Liver (tissue), 9 donors: ENCODE data around the gene ARHGEF25. TPM values are rescaled to one million over a fixed set of nuclear protein-coding genes. Genes with fewer than 3 reads are reported as not detected.

Source experiments
- DNase-seq: peaks from one replicate; pipeline ENCODE4 v3.0.0-alpha.2; 2017; ENCODE audit warnings: low spot score
- H3K27ac ChIP-seq, 2 donors: one replicate each; pipeline ENCODE4 v1.7.0; 2013; ENCODE audit warnings: inconsistent platforms in 2 of 2, low read length in 2 of 2, control low read depth in 1 of 2, low read depth in 1 of 2, mild to moderate bottlenecking in 1 of 2
- H3K27me3 ChIP-seq, 4 donors: one replicate each; pipeline versions ENCODE4 v1.6.1 to v1.7.0; 2013; ENCODE audit warnings: low read length in 3 of 4, inconsistent platforms in 1 of 4, mild to moderate bottlenecking in 1 of 4, moderate library complexity in 1 of 4; ENCODE audit not compliant: control insufficient read depth in 4 of 4, insufficient read depth in 4 of 4
- H3K36me3 ChIP-seq, 4 donors: one replicate each; pipeline versions ENCODE4 v1.6.1 to v1.7.0; 2013; ENCODE audit warnings: low read length in 3 of 4, mild to moderate bottlenecking in 3 of 4, low read depth in 1 of 4, moderate library complexity in 1 of 4; ENCODE audit not compliant: control insufficient read depth in 4 of 4, insufficient read depth in 3 of 4
- H3K4me1 ChIP-seq, 4 donors: one replicate each; pipeline versions ENCODE4 v1.6.1 to v1.7.0; 2013; ENCODE audit warnings: low read length in 3 of 4, mild to moderate bottlenecking in 3 of 4, moderate library complexity in 1 of 4; ENCODE audit not compliant: control insufficient read depth in 4 of 4, insufficient read depth in 4 of 4
- H3K4me3 ChIP-seq, 3 donors: one replicate each; pipeline versions ENCODE4 v1.6.1 to v1.7.0; 2013; ENCODE audit warnings: low read length in 3 of 3, control low read depth in 1 of 3, low read depth in 1 of 3, mild to moderate bottlenecking in 1 of 3
- H3K9ac ChIP-seq, 2 donors: one replicate each; pipeline ENCODE4 v1.7.0; 2013; ENCODE audit warnings: low read length in 2 of 2, mild to moderate bottlenecking in 2 of 2, moderate library complexity in 2 of 2, control low read depth in 1 of 2, low read depth in 1 of 2
- H3K9me3 ChIP-seq, 4 donors: one replicate each; pipeline versions ENCODE4 v1.6.1 to v1.7.0; 2013; ENCODE audit warnings: low read length in 3 of 4; ENCODE audit not compliant: control insufficient read depth in 4 of 4
- ATF3 ChIP-seq: IDR thresholded peaks from 2 replicates; pipeline ENCODE4 v1.6.1; 2016; ENCODE audit warnings: antibody characterized with exemption
- CTCF ChIP-seq: fragments of 150-350 bp; IDR thresholded peaks from 2 replicates; pipeline ENCODE4 v1.5.1; 2017; ENCODE audit warnings: improper control_type of control experiment, low read depth, low read length; ENCODE audit not compliant: missing input control
- EGR1 ChIP-seq, 2 donors: IDR thresholded peaks; 2 replicates each; pipeline ENCODE4 v1.6.1; 2016 to 2018; ENCODE audit warnings: antibody characterized with exemption in 2 of 2, low read depth in 2 of 2
- FOXA1 ChIP-seq: IDR thresholded peaks from 2 replicates; pipeline ENCODE4 v1.6.1; 2016; ENCODE audit warnings: antibody characterized with exemption
- FOXA2 ChIP-seq: IDR thresholded peaks from 2 replicates; pipeline ENCODE4 v1.6.1; 2016; ENCODE audit warnings: antibody characterized with exemption
- GABPA ChIP-seq, 2 donors: IDR thresholded peaks in 1 of 2; conservative IDR thresholded peaks in 1 of 2; 2 replicates each; pipeline ENCODE4 v1.6.1; 2016; ENCODE audit warnings: antibody characterized with exemption in 2 of 2, mild to moderate bottlenecking in 1 of 2, moderate library complexity in 1 of 2
- HNF4A ChIP-seq, 2 donors: conservative IDR thresholded peaks; 2 replicates each; pipeline ENCODE4 v1.6.1; 2016; ENCODE audit warnings: antibody characterized with exemption in 2 of 2, mild to moderate bottlenecking in 2 of 2
- HNF4G ChIP-seq: IDR thresholded peaks from 2 replicates; pipeline ENCODE4 v1.6.1; 2016; ENCODE audit warnings: antibody characterized with exemption
- JUND ChIP-seq, 2 donors: IDR thresholded peaks; 2 replicates each; pipeline ENCODE4 v1.6.1; 2016; ENCODE audit warnings: antibody characterized with exemption in 2 of 2
- MAX ChIP-seq: IDR thresholded peaks from 2 replicates; pipeline ENCODE4 v1.6.1; 2016; ENCODE audit warnings: antibody characterized with exemption
- NR2F2 ChIP-seq: IDR thresholded peaks from 2 replicates; pipeline ENCODE4 v1.6.1; 2016; ENCODE audit warnings: antibody characterized with exemption
- RAD21 ChIP-seq, 2 donors: IDR thresholded peaks; 2 replicates each; pipeline ENCODE4 v1.6.1; 2016; ENCODE audit warnings: antibody characterized with exemption in 2 of 2, mild to moderate bottlenecking in 2 of 2
- REST ChIP-seq: IDR thresholded peaks from 2 replicates; pipeline ENCODE4 v1.6.1; 2016; ENCODE audit warnings: antibody characterized with exemption, mild to moderate bottlenecking
- RXRA ChIP-seq, 2 donors: IDR thresholded peaks; 2 replicates each; pipeline ENCODE4 v1.6.1; 2017 to 2018; ENCODE audit warnings: antibody characterized with exemption in 2 of 2, mild to moderate bottlenecking in 1 of 2
- SP1 ChIP-seq: IDR thresholded peaks from 2 replicates; pipeline ENCODE4 v1.6.1; 2018; ENCODE audit warnings: antibody characterized with exemption, mild to moderate bottlenecking
- TAF1 ChIP-seq: conservative IDR thresholded peaks from 2 replicates; pipeline ENCODE4 v1.6.1; 2016; ENCODE audit warnings: antibody characterized with exemption, mild to moderate bottlenecking
- YY1 ChIP-seq: IDR thresholded peaks from 2 replicates; pipeline ENCODE4 v1.6.1; 2016; ENCODE audit warnings: antibody characterized with exemption, mild to moderate bottlenecking
- ZBTB33 ChIP-seq: IDR thresholded peaks from 2 replicates; pipeline ENCODE4 v1.6.1; 2016; ENCODE audit warnings: antibody characterized with exemption
- WGBS: extraction: QIAGEN DNeasy Blood & Tissue Kit; methylation state at CpG from one replicate; pipeline ENCODE4 v1.1.7; 2013; 5-methylcytosine and 5-hydroxymethylcytosine counted together
- polyA plus RNA-seq, 2 donors: library from polyadenylated mRNA; stranded (reverse) in 1 of 2; unstranded in 1 of 2; fragments of 200-250 nt in 1 of 2; fragments of >200 nt in 1 of 2; fragmentation: Nextera tagmentation in 1 of 2; extraction: Ambion mirVana in 1 of 2; gene quantifications; one replicate each; pipeline versions ENCODE4 v1.2.1 to v1.2.3, GENCODE V29; 2013 to 2015
- total RNA-seq, 2 donors: library from RNA; depleted of rRNA; stranded (reverse); fragments of >200 nt; gene quantifications; one replicate each; pipeline ENCODE4 v1.2.3, GENCODE V29; 2014
- donor health status: healthy.
- donor health status: healthy.
- donor health status: healthy.
- donor health status: healthy.
- donor health status: healthy.

ARHGEF25 gene
- total and polyA plus RNA-seq, 4 donors: 0.57 to 2.3 (median 1.9) TPM

GRCh38 chr12:57577981-57578758 lies 33.1 kb upstream of the ARHGEF25 start:
- Histone ChIP-seq H3K36me3 (no peaks in the 10 kb centered on the region), H3K9ac (no peak overlapping the region), H3K27me3 (no peaks in the 10 kb centered on the region), H3K27ac (no peak overlapping the region), H3K4me1 (peaks cover 0 to under 1% (median 0%) of the 10 kb centered on the region in 4 donors), H3K4me3 (no peak overlapping the region), H3K9me3 (no peaks in the 10 kb centered on the region)
- TF ChIP-seq ZBTB33 (no peak), CTCF (no peak)
- DNase-seq: no peak
- 87% methylated on average over 12 of the region's 12 CpGs for WGBS

GRCh38 chr12:57579011-57579410 lies 32.2 kb upstream of the ARHGEF25 start:
- 89% methylated on average over 2 of the region's 2 CpGs for WGBS

More at GRCh38 chr12:57579011-57579410, 32.2 kb upstream of the ARHGEF25 start:
- no peaks in the 10 kb centered on the region for H3K27me3 ChIP-seq
- no peak overlapping the region for H3K27ac ChIP-seq
- TF ChIP-seq HNF4A (conservative IDR thresholded peaks at IDR 0.05) (no peak), SP1 (no peak), CTCF (no peak), RXRA (IDR thresholded peaks at IDR 0.05) (no peak), GABPA (IDR thresholded peaks at IDR 0.05 in 1 of 2, conservative IDR thresholded peaks at IDR 0.05 in 1 of 2) (no peak), MAX (no peak), ATF3 (no peak), FOXA2 (no peak), RAD21 (IDR thresholded peaks at IDR 0.05) (no peak), HNF4G (no peak), TAF1 (no peak), JUND (IDR thresholded peaks at IDR 0.05) (no peak), FOXA1 (no peak), NR2F2 (no peak), EGR1 (IDR thresholded peaks at IDR 0.05; ENCODE audit: low read depth in 2 of 2) (no peak), ZBTB33 (no peak), YY1 (no peak), REST (no peak)
- H3K9ac ChIP-seq: no peak overlapping the region
- H3K4me1 ChIP-seq: peaks cover 0 to 2% (median 0%) of the 10 kb centered on the region in 4 donors
- no peaks in the 10 kb centered on the region for H3K36me3 ChIP-seq
- no peak for DNase-seq
- H3K9me3 ChIP-seq: no peaks in the 10 kb centered on the region
- H3K4me3 ChIP-seq: no peak overlapping the region
